Aorta (tissue), 5 donors: ENCODE measurements around the gene GLRB. TPM values are rescaled to one million over a fixed set of nuclear protein-coding genes. Genes with fewer than 3 reads are reported as not detected.
"Not testable (repeated sequence)": the region's sequence is repeated elsewhere in the genome, so short reads cannot be mapped to it uniquely, and the experiment has no call there.

Experiments
- ATAC-seq: fragments of 200-7000 bp; cut with Tn5 transposase; one replicate; pipeline ENCODE4 v1.9.1; 2022; ENCODE audit warnings: moderate library complexity; ENCODE audit not compliant: low FRiP score
- DNase-seq, 2 donors: peaks; one replicate each; pipeline ENCODE4 v3.0.0-alpha.2; 2020
- H3K27ac ChIP-seq, 2 donors: one replicate each; pipeline ENCODE4 v1.5.1; 2013; ENCODE audit warnings: low read length in 2 of 2, mild to moderate bottlenecking in 2 of 2, moderate library complexity in 2 of 2, control low read depth in 1 of 2, inconsistent platforms in 1 of 2, low read depth in 1 of 2
- H3K27me3 ChIP-seq, 2 donors: one replicate each; pipeline ENCODE4 v1.6.1; 2013; ENCODE audit warnings: control low read depth in 1 of 2, low read length in 1 of 2, mild to moderate bottlenecking in 1 of 2, moderate library complexity in 1 of 2; ENCODE audit not compliant: insufficient read depth in 2 of 2, control insufficient read depth in 1 of 2
- H3K36me3 ChIP-seq, 2 donors: one replicate each; pipeline ENCODE4 v1.6.1; 2013; ENCODE audit warnings: control low read depth in 1 of 2, low read length in 1 of 2, mild to moderate bottlenecking in 1 of 2; ENCODE audit not compliant: insufficient read depth in 2 of 2, control insufficient read depth in 1 of 2
- H3K4me1 ChIP-seq, 2 donors: one replicate each; pipeline ENCODE4 v1.6.1; 2013; ENCODE audit warnings: low read length in 2 of 2, control low read depth in 1 of 2, mild to moderate bottlenecking in 1 of 2, moderate library complexity in 1 of 2; ENCODE audit not compliant: insufficient read depth in 2 of 2, control insufficient read depth in 1 of 2
- H3K4me3 ChIP-seq, 2 donors: one replicate each; pipeline ENCODE4 v1.5.1; 2013; ENCODE audit warnings: low read length in 2 of 2, control low read depth in 1 of 2, mild to moderate bottlenecking in 1 of 2
- H3K9me3 ChIP-seq: one replicate; pipeline ENCODE4 v1.6.1; 2013; ENCODE audit warnings: mild to moderate bottlenecking, low read length; ENCODE audit not compliant: control insufficient read depth
- WGBS, 2 donors: extraction: QIAGEN DNeasy Blood & Tissue Kit; methylation state at CpG; one replicate each; pipeline ENCODE4 v1.1.7; 2013; 5-methylcytosine and 5-hydroxymethylcytosine counted together
- intact Hi-C, 2 donors: fragments of 100-400 bp; cut with DNase I; formaldehyde crosslinking; loops; one replicate each; pipeline versions ENCODE4 v1.14.2 to v1.15.0; 2022
- polyA plus RNA-seq, 2 donors: library from polyadenylated mRNA; stranded (reverse); fragments of 200-250 nt; gene quantifications; one replicate each; pipeline ENCODE4 v1.2.3, GENCODE V29; 2013
- total RNA-seq, 2 donors: library from RNA; stranded (reverse); fragmentation: NEBNext Ultra II Directional; extraction: Animal tissue kit (Norgen Biotek cat#: 25700); gene quantifications; one replicate each; pipeline ENCODE4 v1.2.1, GENCODE V29; 2021
- donor health status: healthy with polysubstance abuse.
- donor health status: Bipolar disorder and iron deficiency.
- donor health status: DM: no; HTN: no; CAD: no.
- donor health status: DM: no; HTN: no; CAD: no.
- donor health status: DM: yes; HTN: yes; CAD: no.

The GLRB gene
- total and polyA plus RNA-seq, 4 donors: 2.7 to 7.7 (median 6.4) TPM

DNA sequence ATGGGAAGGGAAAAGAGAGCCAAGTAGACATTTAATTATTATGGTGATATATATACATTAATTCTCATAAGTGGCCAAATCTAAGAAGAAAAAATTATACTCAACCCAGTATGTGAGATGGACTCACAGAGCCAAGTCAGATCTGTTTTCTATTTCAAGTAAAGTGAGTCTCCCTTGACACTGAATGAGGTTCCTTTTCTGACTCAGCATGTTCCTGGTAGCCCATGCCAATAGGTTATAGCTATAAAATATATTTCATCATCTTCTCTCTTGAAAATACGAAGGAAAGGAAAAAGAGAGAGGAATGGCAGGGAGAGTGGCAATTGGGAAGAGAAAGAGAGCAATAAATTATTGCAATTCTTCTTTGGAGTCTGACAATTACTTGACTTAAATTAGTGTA is 75.8 kb downstream of the GLRB start:
- 82 to 90% methylated on average over 1 of the region's 1 CpG for WGBS, 2 donors
- ATAC-seq: no peak
- Histone ChIP-seq H3K4me1 (no peaks in the 10 kb centered on the region), H3K36me3 (peaks cover 2% of the 10 kb centered on the region in 2 donors), H3K9me3 (no peaks in the 10 kb centered on the region), H3K27me3 (no peaks in the 10 kb centered on the region), H3K27ac (no peak overlapping the region), H3K4me3 (no peak overlapping the region)
- intact Hi-C loops: no loop called here
- DNase-seq: no peak

GRCh38 chr4:157165935-157166610 is 90.1 kb downstream of the GLRB start:
- Histone ChIP-seq H3K36me3 (no peaks in the 10 kb centered on the region), H3K27ac (no peak overlapping the region), H3K4me1 (no peaks in the 10 kb centered on the region), H3K9me3 (no peaks in the 10 kb centered on the region), H3K4me3 (no peak overlapping the region), H3K27me3 (no peaks in the 10 kb centered on the region)
- ATAC-seq (no peak), DNase-seq (no peak)
- WGBS, 2 donors: 76 to 81% methylated on average over 3 of the region's 3 CpGs
- intact Hi-C loops: no loop called here

DNA sequence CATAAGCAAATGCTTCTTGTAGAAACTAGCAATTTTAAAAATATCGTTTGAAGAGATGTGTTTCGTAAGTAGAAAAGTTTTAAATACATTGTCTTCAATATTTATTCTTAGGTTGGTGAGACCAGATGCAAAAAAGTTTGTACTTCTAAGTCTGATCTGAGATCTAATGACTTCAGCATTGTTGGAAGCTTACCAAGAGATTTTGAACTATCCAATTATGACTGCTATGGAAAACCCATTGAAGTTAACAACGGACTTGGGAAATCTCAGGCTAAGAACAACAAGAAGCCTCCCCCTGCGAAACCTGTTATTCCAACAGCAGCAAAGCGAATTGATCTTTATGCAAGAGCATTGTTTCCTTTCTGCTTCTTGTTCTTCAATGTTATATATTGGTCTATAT is 94.4 kb downstream of the GLRB start:
- Histone ChIP-seq H3K36me3 (no peaks in the 10 kb centered on the region), H3K9me3 (no peaks in the 10 kb centered on the region), H3K4me3 (no peak overlapping the region), H3K27me3 (no peaks in the 10 kb centered on the region), H3K27ac (no peak overlapping the region), H3K4me1 (no peaks in the 10 kb centered on the region)
- WGBS, 2 donors: 79 to 80% methylated on average over 5 of the region's 5 CpGs
- intact Hi-C loops: no loop called here
- ATAC-seq: no peak
- DNase-seq: no peak

DNA sequence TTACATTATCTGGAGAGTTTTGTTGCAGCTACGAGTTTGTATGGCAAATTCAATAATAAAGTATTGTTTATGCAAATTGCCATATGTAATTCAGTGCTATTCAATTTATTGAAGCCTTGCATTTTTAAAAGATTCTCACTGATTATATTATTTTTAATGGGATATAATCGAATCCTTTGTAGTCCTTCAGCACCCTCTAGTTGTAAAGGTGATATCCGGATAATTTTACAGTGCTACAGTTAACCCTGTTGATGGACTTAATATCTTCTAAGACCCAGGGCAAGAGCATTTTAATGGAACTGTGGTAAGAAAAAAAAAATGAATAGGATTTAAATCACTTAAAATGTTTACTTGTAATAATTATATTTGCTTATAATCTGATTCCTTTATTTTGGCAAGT is 96.1 kb downstream of the GLRB start:
- Histone ChIP-seq H3K4me3 (no peak overlapping the region), H3K4me1 (no peaks in the 10 kb centered on the region), H3K27ac (no peak overlapping the region), H3K27me3 (no peaks in the 10 kb centered on the region), H3K36me3 (no peaks in the 10 kb centered on the region), H3K9me3 (no peaks in the 10 kb centered on the region)
- 21 to 29% methylated on average over 3 of the region's 3 CpGs for WGBS, 2 donors
- DNase-seq (no peak), ATAC-seq (no peak)
- intact Hi-C loops: no loop called here

- intact Hi-C loops, H3K9me3 ChIP-seq, H3K4me1 ChIP-seq, H3K27ac ChIP-seq, H3K36me3 ChIP-seq, DNase-seq, H3K4me3 ChIP-seq, ATAC-seq, H3K27me3 ChIP-seq: not testable (repeated sequence)
- 89 to 95% methylated on average over 8 to 14 of the region's 14 CpGs for WGBS, 2 donors
These were observed 104.3 kb downstream of the GLRB start for GRCh38 chr4:157180268-157180667.

DNA sequence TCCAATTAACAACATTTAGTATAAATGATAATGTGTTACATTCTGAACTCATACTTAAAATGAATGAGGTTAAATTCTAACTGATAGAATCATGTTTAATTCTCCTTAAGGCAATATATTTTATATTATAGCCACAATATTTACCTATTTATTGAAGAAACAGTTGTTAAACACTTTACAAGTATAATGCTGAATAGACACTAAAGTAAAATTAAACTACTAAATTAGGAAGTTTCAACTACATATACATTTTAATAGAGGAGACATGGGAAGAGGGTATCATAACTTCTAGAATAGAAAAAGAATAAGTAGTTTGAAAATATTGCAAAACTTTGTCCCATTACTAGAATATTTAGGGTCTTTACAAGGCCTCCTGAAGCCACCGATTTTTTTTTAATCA is 108.3 kb downstream of the GLRB start:
- Histone ChIP-seq H3K27ac (no peak overlapping the region), H3K4me3 (no peak overlapping the region), H3K9me3 (peaks cover 2% of the 10 kb centered on the region), H3K36me3 (no peaks in the 10 kb centered on the region), H3K27me3 (no peaks in the 10 kb centered on the region), H3K4me1 (no peaks in the 10 kb centered on the region)
- intact Hi-C loops: no loop called here
- DNase-seq (no peak), ATAC-seq (no peak)
- WGBS, 2 donors: 88 to 97% methylated on average over 1 of the region's 1 CpG

- intact Hi-C loops: no loop called here
- Histone ChIP-seq H3K4me1 (no peaks in the 10 kb centered on the region), H3K27ac (no peak overlapping the region), H3K36me3 (no peaks in the 10 kb centered on the region), H3K27me3 (no peaks in the 10 kb centered on the region), H3K9me3 (peaks cover 2% of the 10 kb centered on the region), H3K4me3 (no peak overlapping the region)
- ATAC-seq (no peak), DNase-seq (no peak)
These were observed 109.4 kb downstream of the GLRB start for GRCh38 chr4:157185363-157185762.

DNA sequence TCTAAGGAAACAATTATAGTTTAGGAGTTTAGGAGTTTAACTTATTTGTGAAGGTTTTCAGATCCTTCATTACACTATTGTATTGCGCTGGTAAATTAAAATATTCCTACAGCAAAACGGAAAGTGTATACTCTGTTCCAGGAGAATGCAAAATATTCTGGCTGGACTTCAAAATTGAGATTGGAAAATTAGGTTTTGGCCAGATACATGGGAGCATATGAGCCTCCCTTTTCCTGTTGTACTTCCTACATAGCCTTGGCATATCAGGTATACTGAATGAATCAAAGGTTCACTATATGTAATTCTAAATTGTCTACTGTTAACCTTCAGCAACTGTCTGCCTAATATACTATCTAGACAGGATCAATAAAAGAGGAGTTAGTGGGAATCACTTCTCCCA is 119.4 kb downstream of the GLRB start:
- Histone ChIP-seq H3K4me1 (no peaks in the 10 kb centered on the region), H3K27ac (no peak overlapping the region), H3K27me3 (no peaks in the 10 kb centered on the region), H3K9me3 (no peaks in the 10 kb centered on the region), H3K4me3 (no peak overlapping the region), H3K36me3 (no peaks in the 10 kb centered on the region)
- no peak for ATAC-seq
- no peak for DNase-seq
- 87 to 89% methylated on average over 2 of the region's 2 CpGs for WGBS, 2 donors
- intact Hi-C loops: no loop called here

- intact Hi-C loops: no loop called here
- Histone ChIP-seq H3K27me3 (no peaks in the 10 kb centered on the region), H3K27ac (no peak overlapping the region), H3K4me1 (no peaks in the 10 kb centered on the region), H3K36me3 (no peaks in the 10 kb centered on the region), H3K9me3 (no peaks in the 10 kb centered on the region), H3K4me3 (no peak overlapping the region)
- ATAC-seq: no peak
- WGBS, 2 donors: 96 to 97% methylated on average over 1 of the region's 1 CpG
- no peak for DNase-seq
These were observed 120.1 kb downstream of the GLRB start for GRCh38 chr4:157196046-157196445.
